ENCODE data around the gene ALOX5.

- TF ChIP-seq POLR2AphosphoS5 (IDR thresholded peaks at IDR 0.05; ENCODE audit: low read depth, low read length) (no peak), RCOR1 (IDR thresholded peaks at IDR 0.05; ENCODE audit: low read length) (no peak), EZH2phosphoT487 (IDR thresholded peaks at IDR 0.05; ENCODE audit: borderline replicate concordance, low read depth) (no peak), CTCF (IDR thresholded peaks at IDR 0.05) (no peak), USF1 (IDR thresholded peaks at IDR 0.05; ENCODE audit: borderline replicate concordance, low read depth) (no peak), FOXM1 (IDR thresholded peaks at IDR 0.05; ENCODE audit: low read depth) (no peak), TEAD4 (IDR thresholded peaks at IDR 0.05; ENCODE audit: borderline replicate concordance, insufficient read depth) (no peak), RFX5 (IDR thresholded peaks at IDR 0.05; ENCODE audit: low read length) (no peak), NFIC (IDR thresholded peaks at IDR 0.05; ENCODE audit: borderline replicate concordance) (no peak), MEF2A (IDR thresholded peaks at IDR 0.05; ENCODE audit: borderline replicate concordance, low read depth) (no peak)
- TF ChIP-seq, protein P1, sequence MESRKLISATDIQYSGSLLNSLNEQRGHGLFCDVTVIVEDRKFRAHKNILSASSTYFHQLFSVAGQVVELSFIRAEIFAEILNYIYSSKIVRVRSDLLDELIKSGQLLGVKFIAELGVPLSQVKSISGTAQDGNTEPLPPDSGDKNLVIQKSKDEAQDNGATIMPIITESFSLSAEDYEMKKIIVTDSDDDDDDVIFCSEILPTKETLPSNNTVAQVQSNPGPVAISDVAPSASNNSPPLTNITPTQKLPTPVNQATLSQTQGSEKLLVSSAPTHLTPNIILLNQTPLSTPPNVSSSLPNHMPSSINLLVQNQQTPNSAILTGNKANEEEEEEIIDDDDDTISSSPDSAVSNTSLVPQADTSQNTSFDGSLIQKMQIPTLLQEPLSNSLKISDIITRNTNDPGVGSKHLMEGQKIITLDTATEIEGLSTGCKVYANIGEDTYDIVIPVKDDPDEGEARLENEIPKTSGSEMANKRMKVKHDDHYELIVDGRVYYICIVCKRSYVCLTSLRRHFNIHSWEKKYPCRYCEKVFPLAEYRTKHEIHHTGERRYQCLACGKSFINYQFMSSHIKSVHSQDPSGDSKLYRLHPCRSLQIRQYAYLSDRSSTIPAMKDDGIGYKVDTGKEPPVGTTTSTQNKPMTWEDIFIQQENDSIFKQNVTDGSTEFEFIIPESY (IDR thresholded peaks at IDR 0.05; ENCODE audit: borderline replicate concordance, low read depth) = no peak
Observed at GRCh38 chr10:45404087-45404769, 30.2 kb downstream of the ALOX5 start.

Data from SK-N-SH (cell line).